LoVo (cell line): ENCODE data around the gene KCNH4.

Source experiments
- DNase-seq: peaks from one replicate; pipeline ENCODE4 v3.0.0-alpha.2; 2016; ENCODE audit warnings: low spot score

The KCNH4 gene

DNA sequence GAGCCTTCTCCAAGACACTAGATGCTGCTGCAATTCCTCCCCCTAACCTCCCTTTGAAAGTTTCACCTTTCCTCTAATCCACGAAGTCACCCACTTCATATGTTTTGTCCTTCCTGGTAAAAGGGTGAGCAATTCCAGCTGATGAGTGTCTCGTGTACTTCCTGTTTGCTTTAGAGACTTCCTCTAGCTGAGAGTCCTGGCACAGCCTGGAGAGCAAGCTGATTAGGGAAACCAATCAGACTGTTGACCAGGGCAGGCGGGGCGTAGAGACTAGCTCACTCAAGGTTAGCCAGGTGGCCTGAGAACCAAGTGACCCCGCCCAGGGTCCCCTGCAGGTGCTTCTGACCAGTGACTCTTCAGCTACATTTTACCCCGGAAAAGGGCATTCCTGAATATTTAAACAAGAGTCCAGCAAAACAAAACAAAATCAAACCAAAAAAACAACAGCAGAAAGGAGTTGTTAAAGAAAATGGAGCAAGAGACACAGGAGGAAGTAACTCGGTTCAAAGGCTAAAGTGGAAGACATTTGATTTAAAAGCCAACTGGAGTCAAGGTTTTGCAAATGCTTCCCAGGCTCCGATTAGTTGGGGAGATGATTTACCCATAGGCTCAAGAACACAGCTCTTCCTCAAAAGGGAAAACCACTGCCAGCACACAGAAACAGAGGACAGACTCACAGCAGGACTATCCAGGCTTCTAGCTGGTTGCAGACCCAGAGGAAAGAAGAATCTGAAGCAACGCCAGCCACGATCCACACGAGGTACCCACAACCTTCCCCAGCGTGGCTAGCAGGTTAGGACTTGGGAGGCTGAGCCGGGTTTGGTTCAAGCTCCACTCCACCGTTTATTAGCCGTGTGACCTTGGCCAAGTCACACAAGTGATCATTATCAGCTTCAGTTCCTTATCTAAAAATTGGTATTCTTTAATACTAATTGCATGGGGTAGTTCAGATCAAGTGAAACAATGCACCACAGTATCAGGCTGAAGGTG is 45.0 kb downstream of the KCNH4 start:
- peak; percentile 81 for DNase-seq

GRCh38 chr17:42135151-42135550 is 45.8 kb downstream of the KCNH4 start:
- no peak for DNase-seq

DNA sequence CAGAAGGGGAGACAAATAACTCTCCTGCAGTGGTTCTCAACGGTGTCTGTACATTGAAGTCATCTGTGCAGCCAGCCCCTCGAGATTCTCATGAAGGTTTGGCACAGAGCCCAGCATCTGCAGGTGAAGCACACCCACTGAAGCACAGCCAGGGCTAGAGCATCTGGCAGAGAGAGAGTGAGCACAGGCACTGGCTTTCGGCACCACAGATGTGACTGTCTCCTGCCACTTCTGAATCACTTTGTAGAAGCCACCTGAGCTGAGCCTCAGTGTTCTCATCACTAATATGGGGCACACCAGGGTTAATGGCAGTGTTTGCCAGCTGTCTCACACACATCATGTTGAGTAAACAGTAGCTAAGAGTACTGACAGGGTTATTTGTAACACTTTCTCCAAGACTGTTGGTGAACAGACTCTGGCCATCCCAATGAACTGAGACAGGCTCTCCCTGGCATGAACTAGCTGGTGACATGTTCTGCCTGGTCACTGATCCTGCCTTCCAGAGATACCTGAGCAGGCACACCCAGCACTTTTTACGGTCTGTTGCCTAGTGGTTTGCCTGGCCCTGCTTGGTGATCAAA is 47.4 kb downstream of the KCNH4 start:
- no peak for DNase-seq

- no peak for DNase-seq
These were observed 48.0 kb downstream of the KCNH4 start for GRCh38 chr17:42132941-42133340.

DNA sequence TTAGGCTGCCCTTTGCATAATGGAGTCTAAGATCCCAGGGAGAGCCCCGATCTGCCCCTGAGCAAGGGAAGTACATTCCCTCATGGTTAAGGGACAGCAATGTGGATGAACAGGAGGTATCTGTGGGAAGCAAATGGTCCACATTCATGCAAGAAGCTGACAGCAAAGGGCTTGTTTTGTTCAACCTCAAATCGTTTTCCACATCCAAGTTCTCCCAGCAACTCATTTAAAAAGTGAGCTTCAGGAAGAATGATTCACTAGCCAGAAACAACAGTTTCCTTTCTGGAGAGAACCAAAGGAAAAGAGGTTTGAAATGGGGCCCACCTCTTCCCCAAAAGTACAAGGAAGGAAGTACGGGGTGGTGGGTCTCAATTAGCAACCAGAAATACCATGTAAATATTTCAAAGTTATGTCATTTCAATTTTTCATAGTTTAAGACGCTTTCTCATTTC is 48.9 kb downstream of the KCNH4 start:
- no peak for DNase-seq

DNA sequence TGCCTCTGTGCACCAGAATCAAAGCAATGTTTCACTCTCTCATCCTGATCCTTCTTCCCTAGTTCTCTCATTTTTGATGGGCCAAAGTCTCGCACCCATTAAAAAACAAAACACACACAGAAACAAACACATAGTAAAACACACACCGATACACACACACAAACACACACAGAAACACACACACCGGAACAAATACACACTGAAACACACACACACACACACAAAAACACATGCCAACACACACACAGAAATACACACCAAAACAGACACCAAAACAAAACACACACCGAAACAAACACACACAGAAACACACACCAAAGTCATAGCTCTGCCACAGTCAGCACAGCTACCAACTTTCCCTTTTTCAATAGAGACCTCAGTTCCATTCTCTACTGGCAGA is 49.7 kb downstream of the KCNH4 start:
- no peak for DNase-seq

DNA sequence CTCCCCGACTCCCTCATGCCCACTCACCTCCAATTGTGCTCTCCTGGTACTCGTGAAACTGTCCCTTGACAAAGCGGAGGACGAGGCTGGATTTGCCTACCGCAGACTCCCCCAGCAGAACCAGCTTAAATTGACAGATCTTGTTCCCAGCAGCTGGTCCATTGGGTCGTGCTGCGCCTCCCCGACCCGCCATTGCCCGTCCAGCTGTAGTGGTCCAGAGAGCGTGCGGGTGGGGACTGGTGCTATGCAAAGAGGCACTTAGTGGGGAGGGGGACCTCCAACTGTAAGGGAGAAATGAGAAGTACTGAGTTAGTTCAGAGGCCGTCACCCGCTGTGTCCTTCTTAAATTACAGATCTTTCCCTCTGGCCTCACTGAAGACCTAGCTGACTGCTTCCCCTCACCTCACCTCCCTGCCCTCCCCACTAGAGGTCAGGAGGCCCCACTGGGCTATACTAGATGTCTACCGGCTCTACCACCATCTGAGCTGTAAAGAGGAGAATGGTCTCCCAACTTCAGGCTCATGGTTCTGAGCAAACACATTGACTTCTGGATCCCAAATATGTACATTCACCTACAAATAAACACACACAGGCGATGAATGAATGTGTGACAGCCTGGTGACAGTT is 50.5 kb downstream of the KCNH4 start:
- no peak for DNase-seq

GRCh38 chr17:42129109-42129837 is 51.7 kb downstream of the KCNH4 start:
- DNase-seq, result no peak

- DNase-seq, result no peak
These were observed 53.5 kb downstream of the KCNH4 start for GRCh38 chr17:42127414-42127813.

GRCh38 chr17:42126836-42127235 is 54.1 kb downstream of the KCNH4 start:
- no peak for DNase-seq

- DNase-seq, result no peak
These were observed 55.4 kb downstream of the KCNH4 start for GRCh38 chr17:42125565-42125964.

DNA sequence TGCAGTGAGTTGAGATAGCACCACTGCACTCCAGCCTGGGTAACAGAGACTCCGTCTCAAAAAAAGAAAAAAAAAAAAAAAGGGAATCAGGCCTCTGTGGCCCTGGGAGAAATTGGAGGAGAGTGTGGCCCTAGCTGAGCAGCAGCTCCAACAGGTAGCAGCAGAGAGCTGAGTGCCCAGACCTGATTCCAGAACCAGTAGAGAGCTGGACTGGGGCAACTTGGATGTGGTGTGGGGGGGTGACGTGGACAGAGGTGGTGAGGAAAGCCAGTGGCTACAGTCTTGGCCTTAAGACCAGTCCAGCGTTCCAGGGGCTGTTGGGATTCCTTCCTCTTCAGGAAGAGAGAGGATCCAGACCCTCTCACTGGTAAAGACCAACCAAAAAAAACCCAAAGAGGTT is 56.7 kb downstream of the KCNH4 start:
- no peak for DNase-seq

GRCh38 chr17:42122371-42123303 is 58.3 kb downstream of the KCNH4 start, which contains the start of gene HSPB9:
Gene HSPB9 (plus strand): TSS chr17:42122804. CDS start chr17:42122851, 47 bp downstream.
- DNase-seq, result no peak

- DNase-seq, result peak; percentile 84
These were observed 59.9 kb downstream of the KCNH4 start, which contains the start of gene KAT2A for GRCh38 chr17:42120770-42121769. Gene KAT2A (minus strand): TSS chr17:42121367. CDS start chr17:42121304, 63 bp downstream.

DNA sequence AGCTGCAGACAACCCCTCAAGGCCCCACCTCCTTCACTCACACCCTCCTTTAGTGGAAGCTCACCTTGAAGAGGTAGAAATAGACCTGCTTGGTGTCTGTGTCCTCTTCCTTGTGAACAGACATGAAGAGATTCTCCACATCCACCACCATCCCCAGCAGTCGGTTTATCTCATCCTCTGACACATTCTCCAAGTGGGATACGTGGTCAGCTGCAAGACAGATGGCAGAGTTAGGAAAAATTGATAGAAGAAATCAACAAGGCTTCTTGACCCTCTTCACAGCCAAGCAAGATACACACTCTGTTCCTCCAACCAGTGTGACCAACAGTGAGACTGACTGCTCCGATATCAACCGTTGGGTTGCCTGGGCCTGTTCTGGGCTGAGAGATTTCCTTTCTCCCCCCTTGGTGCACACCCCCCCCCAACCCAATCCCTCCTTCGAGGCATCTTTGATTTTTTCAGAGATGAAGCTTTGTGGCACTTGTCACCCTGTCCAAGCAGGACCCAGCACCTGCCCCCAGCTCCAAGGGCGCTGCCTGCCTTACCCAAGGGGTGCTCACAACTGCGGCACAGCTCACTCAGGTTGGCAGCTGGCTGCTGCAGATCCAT is 60.7 kb downstream of the KCNH4 start:
- no peak for DNase-seq

GRCh38 chr17:42119301-42119700 is 61.6 kb downstream of the KCNH4 start:
- DNase-seq, result no peak

GRCh38 chr17:42118545-42118944 is 62.4 kb downstream of the KCNH4 start:
- DNase-seq, result no peak

DNA sequence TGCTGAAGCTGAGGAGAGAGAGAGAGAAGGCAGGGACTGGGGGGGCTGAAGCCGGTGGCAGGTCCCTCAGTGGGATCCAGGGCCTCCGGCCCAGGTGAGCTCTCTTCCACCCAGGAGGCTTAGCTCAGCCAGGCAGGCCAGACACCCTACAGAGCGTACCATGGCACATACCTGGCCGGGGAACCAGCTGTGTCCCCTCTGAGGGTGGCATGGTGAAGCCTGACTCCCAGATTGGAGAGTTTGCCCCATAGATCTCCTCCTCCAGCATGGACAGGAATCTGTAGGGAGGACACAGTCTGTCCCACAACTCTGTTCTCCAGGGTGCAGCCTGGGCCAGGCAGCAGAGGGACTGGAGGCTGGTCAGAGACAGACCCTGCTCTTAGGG is 62.8 kb downstream of the KCNH4 start:
- DNase-seq, result no peak
